Muscle of leg (tissue), 16 donors: ENCODE results near the gene CLEC7A. TPM values are rescaled to one million over a fixed set of nuclear protein-coding genes. Genes with fewer than 3 reads are reported as not detected.

Source experiments
- DNase-seq: peaks from one replicate; pipeline ENCODE4 v3.0.0; 2013
- H3K27ac ChIP-seq: one replicate; pipeline ENCODE4 v1.5.1; 2013; ENCODE audit warnings: mild to moderate bottlenecking, low read length, control low read depth
- H3K27me3 ChIP-seq: one replicate; pipeline ENCODE4 v1.6.1; 2013; ENCODE audit warnings: low read length; ENCODE audit not compliant: control insufficient read depth, insufficient read depth
- H3K36me3 ChIP-seq: one replicate; pipeline ENCODE4 v1.6.1; 2013; ENCODE audit warnings: low read length; ENCODE audit not compliant: control insufficient read depth, insufficient read depth
- H3K4me1 ChIP-seq: one replicate; pipeline ENCODE4 v1.6.1; 2013; ENCODE audit warnings: low read length; ENCODE audit not compliant: control insufficient read depth, insufficient read depth
- H3K4me3 ChIP-seq: one replicate; pipeline ENCODE4 v1.5.1; 2013; ENCODE audit warnings: low read length, control low read depth
- H3K9me3 ChIP-seq: replicated peaks from 2 replicates; pipeline ENCODE4 v1.6.1; 2013; ENCODE audit warnings: low read depth, low read length; ENCODE audit not compliant: control insufficient read depth
- WGBS: methylation state at CpG from one replicate; pipeline ENCODE4 v1.1.5; 2013; ENCODE audit warnings: missing lambda C conversion rate; ENCODE audit not compliant: insufficient coverage; 5-methylcytosine and 5-hydroxymethylcytosine counted together
- long read RNA-seq, 11 donors: transcript quantifications; one replicate each; lab custom pipeline, GENCODE V29; 2026
- polyA plus RNA-seq, 8 donors: library from polyadenylated mRNA; unstranded; fragments of 120-200 nt; gene quantifications; one replicate each; pipeline versions ENCODE4 v1.2.1 to v1.2.3, GENCODE V29; 2013; ENCODE audit warnings: inconsistent platforms in 1 of 8, low replicate concordance in 1 of 8; ENCODE audit not compliant: insufficient read length in 8 of 8, insufficient read depth in 1 of 8
- total RNA-seq: library from RNA; stranded (reverse); fragments of 120-200 nt; gene quantifications from one replicate; pipeline ENCODE4 v1.2.4, GENCODE V29; 2013

Gene CLEC7A
- total RNA-seq (1.2 TPM), polyA plus RNA-seq (1 to 10 TPM in 6 of 8 donors, under 1 TPM in 2; 0.71 to 2.2 (median 1.4) TPM)
- long read RNA-seq, donor 1: 0 reads
- long read RNA-seq, donor 2: 0 reads
- long read RNA-seq, donor 3: 0 reads
- long read RNA-seq, donor 4, partial matches to known transcripts: 0 of 1 reads
- long read RNA-seq, donor 4, other reads (novel, unspliced or antisense): 0 of 1 reads
- long read RNA-seq, donor 5: 0 reads
- long read RNA-seq, donor 6: 0 reads
- long read RNA-seq, donor 7: 0 reads
- long read RNA-seq, donor 8, partial matches to known transcripts: 0 of 1 reads
- long read RNA-seq, donor 8, other reads (novel, unspliced or antisense): 0 of 1 reads
- long read RNA-seq, donor 9: 0 reads
- long read RNA-seq, donor 10: 0 reads
- long read RNA-seq, donor 11: 0 reads

DNA sequence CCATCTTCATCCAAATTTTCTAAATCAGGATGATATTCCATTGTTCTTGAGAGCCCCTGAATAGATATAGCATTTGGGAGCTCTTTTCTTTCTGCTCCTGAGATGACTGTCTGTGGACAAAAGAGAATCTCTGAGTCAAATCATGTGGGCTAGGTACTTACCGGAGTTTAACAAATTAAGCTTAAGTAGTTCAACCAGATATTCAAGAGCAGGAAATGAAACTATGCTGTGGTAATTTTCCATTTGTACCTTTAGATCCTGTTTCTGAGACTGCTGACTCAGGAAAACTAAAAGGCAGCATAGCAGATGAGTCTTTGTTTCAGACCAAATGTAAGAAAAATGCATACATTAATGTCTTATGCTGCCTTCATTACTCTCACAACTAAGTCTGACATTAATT is at the start of gene CLEC7A:
CLEC7A (minus strand) TSS at position 158 of the 400 bp plus-strand sequence; CDS start at position 41, 117 bp downstream.
- Histone ChIP-seq H3K27me3 (no peaks in the 10 kb centered on the region), H3K27ac (peak within 1 kb of the TSS; percentile 60), H3K9me3 (no peaks in the 10 kb centered on the region), H3K4me1 (no peaks in the 10 kb centered on the region), H3K4me3 (peak within 1 kb of the TSS; percentile 9), H3K36me3 (no peaks in the 10 kb centered on the region)
- WGBS: no CpG with 5 or more reads among the region's 1 CpG
- DNase-seq: peak; percentile 65

DNA sequence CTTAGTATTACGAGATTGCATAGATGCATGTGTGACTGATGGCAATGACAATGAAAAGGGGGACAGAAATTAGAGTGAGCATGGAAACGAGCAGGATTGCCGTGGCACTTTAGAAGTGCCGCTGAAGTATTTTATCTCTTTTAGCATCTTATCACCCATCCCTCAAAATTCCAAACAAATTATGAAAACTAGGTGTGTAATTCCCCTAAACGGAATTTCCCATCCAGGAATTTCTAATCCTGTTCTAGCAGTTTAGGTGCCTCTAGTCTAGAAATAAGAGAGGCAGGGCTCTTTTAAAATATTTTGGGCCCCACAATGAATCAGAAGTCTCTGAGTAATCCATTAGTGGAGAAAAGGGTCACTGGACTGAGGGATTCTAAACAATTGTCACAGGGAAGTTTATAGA is 49.8 kb upstream of the CLEC7A start:
- Histone ChIP-seq H3K4me3 (no peak overlapping the region), H3K27ac (no peak overlapping the region)
- no CpG with 5 or more reads among the region's 5 CpGs for WGBS

DNA sequence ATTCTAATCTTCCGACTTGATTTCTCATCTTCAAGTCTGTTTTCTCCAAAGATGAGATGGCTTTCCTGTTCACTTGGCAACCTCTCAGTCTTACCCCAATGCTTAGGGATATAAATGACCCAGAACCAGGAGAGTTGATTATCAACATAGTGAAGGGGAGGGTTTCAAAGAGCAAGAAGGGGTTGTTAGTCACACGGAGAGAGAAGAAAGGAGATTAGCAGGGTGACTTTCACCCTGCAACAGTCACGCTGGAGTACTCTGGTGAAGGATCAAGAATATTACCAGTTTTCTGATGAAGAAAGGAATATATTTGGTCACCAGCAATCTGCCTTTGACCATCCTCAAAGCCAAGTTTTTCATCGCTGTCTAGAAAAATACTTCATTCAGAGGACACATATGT is 48.8 kb upstream of the CLEC7A start, which contains the start of gene TMEM52B:
TMEM52B (plus strand) TSS at position 212 of the 400 bp plus-strand sequence. CDS start 543 bp downstream, outside the sequence.
- no peaks in the 10 kb centered on the region for H3K9me3 ChIP-seq
- no peaks in the 10 kb centered on the region for H3K4me1 ChIP-seq
- DNase-seq: no peak
- no peak within 1 kb of the TSS for H3K27ac ChIP-seq
- H3K27me3 ChIP-seq: no peaks in the 10 kb centered on the region
- H3K36me3 ChIP-seq: no peaks in the 10 kb centered on the region
- WGBS: 17% methylated on average over 1 of the region's 4 CpGs
- H3K4me3 ChIP-seq: no peak within 1 kb of the TSS

More for the DNA sequence above, 49.8 kb upstream of the CLEC7A start:
- Histone ChIP-seq H3K27me3 (no peaks in the 10 kb centered on the region), H3K9me3 (no peaks in the 10 kb centered on the region), H3K4me1 (no peaks in the 10 kb centered on the region), H3K36me3 (no peaks in the 10 kb centered on the region)
- no peak for DNase-seq

DNA sequence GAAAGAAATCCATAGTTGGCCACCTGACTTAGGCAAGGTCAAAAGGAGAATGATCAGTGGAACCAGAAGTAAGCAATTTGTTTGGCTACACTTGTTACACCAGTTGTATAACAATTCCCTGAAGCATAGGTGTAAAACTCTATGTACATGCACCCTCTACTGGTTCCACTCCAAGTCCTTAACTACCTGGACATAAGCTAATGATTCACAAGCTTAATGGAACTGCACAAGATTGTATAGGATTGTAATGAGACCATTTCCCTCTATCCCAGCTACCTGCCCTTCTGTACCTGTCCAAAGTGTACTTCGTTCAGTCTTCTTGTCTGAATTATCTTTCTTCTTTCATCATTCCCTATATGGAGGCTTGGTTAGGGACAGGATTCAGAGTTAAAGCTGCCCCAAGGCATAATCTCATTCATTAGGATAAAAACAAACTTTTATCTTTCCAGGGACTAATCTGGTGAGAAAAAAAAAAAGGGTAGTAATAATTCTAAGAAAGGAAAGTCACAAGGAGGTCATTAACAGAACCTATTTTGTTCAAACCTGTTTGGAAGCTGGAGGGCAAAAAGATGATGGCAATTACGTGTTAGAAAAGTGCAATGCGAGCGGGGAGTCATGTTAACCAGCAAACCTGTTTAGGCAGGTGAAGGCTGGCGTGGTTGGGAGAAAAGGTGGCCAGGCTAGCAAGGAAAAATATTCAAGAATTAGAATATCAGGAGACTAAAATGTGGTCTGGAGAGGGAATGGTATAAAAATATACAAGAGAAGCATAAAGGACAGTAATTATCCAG is 46.0 kb upstream of the CLEC7A start:
- H3K4me1 ChIP-seq: no peaks in the 10 kb centered on the region
- WGBS: 83% methylated on average over 4 of the region's 5 CpGs
- H3K27me3 ChIP-seq: no peaks in the 10 kb centered on the region
- H3K36me3 ChIP-seq: no peaks in the 10 kb centered on the region
- no peaks in the 10 kb centered on the region for H3K9me3 ChIP-seq
- no peak overlapping the region for H3K4me3 ChIP-seq
- no peak overlapping the region for H3K27ac ChIP-seq
- no peak for DNase-seq

DNA sequence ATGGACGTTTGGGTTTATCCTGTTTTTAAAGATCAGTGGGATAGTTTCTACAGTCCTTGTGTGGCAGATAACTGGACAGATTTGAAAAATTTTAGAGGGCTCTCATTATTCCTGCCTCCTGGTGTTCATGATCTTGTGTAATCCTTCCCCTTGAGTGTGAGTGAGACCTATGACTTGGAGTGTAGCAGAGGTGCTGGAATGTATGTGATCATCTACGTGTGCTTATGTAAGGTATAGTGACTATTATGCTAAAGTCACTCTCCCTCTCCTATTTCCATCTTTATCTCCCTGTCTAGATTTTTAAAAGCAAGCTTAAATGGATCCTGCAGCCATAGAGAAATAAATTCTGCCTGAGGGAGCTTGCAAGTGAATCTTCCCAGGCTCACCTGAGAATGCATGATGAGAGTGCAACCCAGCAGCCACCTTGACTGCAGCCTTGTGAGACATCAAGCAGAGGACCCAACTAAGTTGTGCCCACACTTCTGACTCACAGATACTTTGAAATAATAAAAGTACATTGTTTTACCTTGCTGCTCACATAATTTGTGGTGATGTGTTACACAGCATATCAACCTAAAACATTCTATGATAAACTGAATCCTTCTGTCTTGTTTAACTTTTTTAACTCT is 45.1 kb upstream of the CLEC7A start:
- WGBS: no CpG with 5 or more reads among the region's 2 CpGs
- no peaks in the 10 kb centered on the region for H3K27me3 ChIP-seq
- H3K27ac ChIP-seq: no peak overlapping the region
- no peaks in the 10 kb centered on the region for H3K9me3 ChIP-seq
- no peak for DNase-seq
- H3K36me3 ChIP-seq: no peaks in the 10 kb centered on the region
- no peaks in the 10 kb centered on the region for H3K4me1 ChIP-seq
- no peak overlapping the region for H3K4me3 ChIP-seq

DNA sequence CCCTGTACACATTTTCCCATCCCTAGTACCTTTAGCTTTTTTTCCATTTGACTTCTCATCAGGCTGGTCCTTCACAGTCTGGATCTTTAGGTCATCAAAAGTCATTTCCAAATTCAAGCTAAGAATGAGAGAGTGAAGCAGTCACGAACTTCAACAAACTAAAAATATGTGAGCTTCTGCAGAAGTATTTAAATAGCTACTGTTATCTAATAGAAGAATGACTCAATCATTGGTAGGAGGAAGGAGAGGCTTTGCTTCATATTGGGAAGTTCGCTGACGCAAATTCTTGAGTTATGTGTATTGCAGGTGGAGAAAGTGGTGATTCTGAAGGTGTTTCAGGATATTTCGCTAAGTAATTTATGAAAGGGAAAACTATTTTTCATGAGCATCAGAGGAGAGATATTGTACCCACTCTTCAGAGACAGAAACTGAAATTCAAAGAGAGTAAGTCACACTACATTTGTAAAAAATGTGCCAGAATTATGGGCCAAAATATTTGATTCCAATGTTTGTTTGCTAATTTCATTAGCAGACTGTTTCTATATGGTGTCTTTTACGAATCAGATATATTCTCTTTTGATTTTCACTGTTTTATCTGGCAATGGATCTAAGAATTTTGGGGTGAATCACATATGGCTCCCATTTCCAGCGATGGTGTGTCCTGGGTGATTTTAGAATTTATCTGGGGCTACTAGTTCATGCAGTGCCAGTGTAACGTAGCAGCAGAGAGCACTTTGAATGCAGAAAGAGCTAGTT is 42.2 kb upstream of the CLEC7A start, which contains the start of gene OLR1:
OLR1 (minus strand) TSS at position 160 of the 756 bp plus-strand sequence; CDS start at position 105, 55 bp downstream.
- no peaks in the 10 kb centered on the region for H3K36me3 ChIP-seq
- H3K27me3 ChIP-seq: no peaks in the 10 kb centered on the region
- no peak within 1 kb of the TSS for H3K4me3 ChIP-seq
- no peaks in the 10 kb centered on the region for H3K9me3 ChIP-seq
- no peak for DNase-seq
- no peak within 1 kb of the TSS for H3K27ac ChIP-seq
- H3K4me1 ChIP-seq: no peaks in the 10 kb centered on the region
- WGBS: 100% methylated on average over 1 of the region's 7 CpGs

DNA sequence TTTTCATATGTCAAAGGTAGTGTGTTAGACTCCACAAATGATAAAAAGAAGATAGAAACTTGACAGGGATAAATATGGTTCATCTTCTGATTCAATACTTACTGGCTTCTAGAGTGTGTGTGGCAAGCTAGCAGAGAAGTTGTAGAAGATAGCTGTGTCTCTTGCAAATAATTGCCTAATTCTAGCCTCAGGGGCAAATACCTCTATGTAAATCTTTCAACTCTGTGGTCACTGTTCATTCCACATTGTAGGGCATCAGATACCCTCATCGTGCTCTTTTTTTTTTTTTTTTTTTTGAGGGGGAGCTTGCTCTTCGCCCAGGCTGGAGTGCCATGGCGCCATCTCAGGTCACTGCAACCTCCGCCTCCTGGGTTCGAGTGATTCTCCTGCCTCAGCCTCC is 40.2 kb upstream of the CLEC7A start:
- no peaks in the 10 kb centered on the region for H3K9me3 ChIP-seq
- no peak overlapping the region for H3K4me3 ChIP-seq
- no peak for DNase-seq
- no peaks in the 10 kb centered on the region for H3K4me1 ChIP-seq
- H3K36me3 ChIP-seq: no peaks in the 10 kb centered on the region
- H3K27ac ChIP-seq: no peak overlapping the region
- no peaks in the 10 kb centered on the region for H3K27me3 ChIP-seq
- WGBS: no CpG with 5 or more reads among the region's 5 CpGs

DNA sequence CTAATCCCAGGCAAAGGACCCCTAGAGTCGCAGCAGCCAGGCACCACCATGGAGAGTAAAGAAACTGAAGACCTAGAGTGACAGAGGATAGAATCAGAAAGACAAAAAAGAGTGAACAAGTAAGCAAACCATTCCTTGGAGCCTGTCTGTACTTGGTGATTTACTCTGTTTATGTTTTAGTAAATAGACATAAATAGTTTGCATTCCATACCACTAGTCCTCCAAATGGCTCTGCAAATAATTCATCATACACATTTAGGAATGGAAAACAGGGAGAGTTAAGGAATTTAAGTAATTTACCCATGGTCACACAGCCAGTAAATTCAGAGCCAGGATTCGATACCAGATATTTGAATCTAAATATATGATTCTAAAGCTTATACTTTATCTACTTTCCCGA is 39.1 kb upstream of the CLEC7A start:
- no peak for DNase-seq
- no peak overlapping the region for H3K27ac ChIP-seq
- no peaks in the 10 kb centered on the region for H3K4me1 ChIP-seq
- H3K36me3 ChIP-seq: no peaks in the 10 kb centered on the region
- 40% methylated on average over 1 of the region's 3 CpGs for WGBS
- H3K9me3 ChIP-seq: no peaks in the 10 kb centered on the region
- H3K4me3 ChIP-seq: no peak overlapping the region
- no peaks in the 10 kb centered on the region for H3K27me3 ChIP-seq

DNA sequence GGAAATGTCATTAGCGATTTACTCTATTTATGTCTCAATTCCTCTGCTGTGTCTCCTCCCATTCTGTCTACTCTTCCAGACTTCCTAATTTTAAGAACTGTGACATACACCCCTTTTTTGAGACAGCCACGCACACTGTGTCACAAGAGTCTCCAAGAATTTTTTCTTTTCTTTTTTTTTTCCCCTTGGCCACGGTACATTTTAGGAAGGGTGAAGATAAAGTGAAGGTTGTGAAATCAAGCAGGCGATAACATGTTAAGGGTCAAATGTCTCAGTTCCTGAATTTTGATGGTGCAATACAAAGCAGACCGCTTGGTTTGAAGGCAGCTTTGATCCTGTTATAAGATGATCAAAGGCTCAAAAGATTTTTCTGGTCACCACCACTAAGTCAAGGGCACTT is 37.6 kb upstream of the CLEC7A start:
- 42% methylated on average over 2 of the region's 5 CpGs for WGBS
- no peak overlapping the region for H3K4me3 ChIP-seq
- peak overlapping the region; percentile 20 for H3K27ac ChIP-seq
- no peaks in the 10 kb centered on the region for H3K4me1 ChIP-seq
- no peaks in the 10 kb centered on the region for H3K27me3 ChIP-seq
- DNase-seq: peak; percentile 52
- H3K9me3 ChIP-seq: no peaks in the 10 kb centered on the region
- no peaks in the 10 kb centered on the region for H3K36me3 ChIP-seq
